Upper lobe of left lung (tissue), 6 donors: ENCODE data around the gene ZNF76. TPM values are rescaled to one million over a fixed set of nuclear protein-coding genes. Genes with fewer than 3 reads are reported as not detected.

Source experiments
- ATAC-seq, 2 donors: fragments of 200-7000 bp; cut with Tn5 transposase; one replicate each; pipeline ENCODE4 v1.9.1; 2022; ENCODE audit warnings: mild to moderate bottlenecking in 2 of 2, moderate library complexity in 2 of 2; ENCODE audit not compliant: low FRiP score in 2 of 2
- DNase-seq, 2 donors: peaks; one replicate each; pipeline ENCODE4 v3.0.0-alpha.2; 2019 to 2020
- H3K27ac ChIP-seq, 4 donors: fragments of 200-600 bp; sonication (generic); one replicate each; pipeline ENCODE4 v1.5.1; 2016 to 2019
- H3K27me3 ChIP-seq, 4 donors: fragments of 200-600 bp; sonication (generic); one replicate each; pipeline ENCODE4 v1.5.1; 2017 to 2019
- H3K36me3 ChIP-seq, 4 donors: fragments of 200-600 bp; sonication (generic); one replicate each; pipeline ENCODE4 v1.5.1; 2016 to 2019
- H3K4me1 ChIP-seq, 4 donors: fragments of 200-600 bp; sonication (generic); one replicate each; pipeline ENCODE4 v1.5.1; 2018 to 2019
- H3K4me3 ChIP-seq, 4 donors: fragments of 200-600 bp; sonication (generic); one replicate each; pipeline ENCODE4 v1.5.1; 2017 to 2019; ENCODE audit warnings: mild to moderate bottlenecking in 2 of 4, moderate library complexity in 1 of 4
- H3K9me3 ChIP-seq, 4 donors: fragments of 200-600 bp; sonication (generic); one replicate each; pipeline ENCODE4 v1.5.1; 2018 to 2019
- CTCF ChIP-seq, 6 experiments: fragments of 450-650 bp in 4 of 6; fragments of 200-600 bp in 2 of 6; sonication (generic) in 2 of 6; IDR thresholded peaks; one replicate each; pipeline ENCODE4 v1.5.1; 2016 to 2019; ENCODE audit warnings: antibody characterized with exemption in 6 of 6
- EP300 ChIP-seq, 4 donors: sonication (generic); formaldehyde crosslinking; IDR thresholded peaks; one replicate each; pipeline ENCODE4 v1.5.1; 2017; ENCODE audit warnings: antibody characterized with exemption in 4 of 4, control low read depth in 2 of 4
- POLR2A ChIP-seq, 4 donors: fragments of 450-650 bp; IDR thresholded peaks; one replicate each; pipeline ENCODE4 v1.5.1; 2016 to 2017; ENCODE audit warnings: antibody characterized with exemption in 4 of 4, mild to moderate bottlenecking in 2 of 4
- POLR2AphosphoS5 ChIP-seq, 2 donors: sonication (generic); formaldehyde crosslinking; IDR thresholded peaks; one replicate each; pipeline ENCODE4 v1.5.1; 2017; ENCODE audit warnings: antibody characterized with exemption in 2 of 2
- WGBS, 2 donors: methylation state at CpG; one replicate each; pipeline ENCODE4 v1.1.5; 2017 to 2018; 5-methylcytosine and 5-hydroxymethylcytosine counted together
- total RNA-seq, 6 donors: library from RNA; depleted of rRNA in 4 of 6; stranded (reverse); fragments of >200 nt in 4 of 6; gene quantifications; one replicate each; pipeline versions ENCODE4 v1.1.0 to v1.2.1, GENCODE V29; 2016 to 2021
- donor health status: DM: no; HTN: no; CAD: no; lungs with moderate emphysema.
- donor health status: DM: no; HTN: yes; CAD: no; lungs with severe emphysema.

ZNF76 gene
- total RNA-seq, 6 donors from 2014 or later = 26.8 to 242 (median 38.1) TPM

- TF ChIP-seq EP300 (IDR thresholded peaks at IDR 0.05) = no peak
- no peak for TF ChIP-seq CTCF (IDR thresholded peaks at IDR 0.05)
- no peak for TF ChIP-seq POLR2AphosphoS5 (IDR thresholded peaks at IDR 0.05)
- TF ChIP-seq POLR2A (IDR thresholded peaks at IDR 0.05) = no peak
- Histone ChIP-seq H3K36me3 (no peaks in the 10 kb centered on the region), H3K9me3 (no peaks in the 10 kb centered on the region), H3K27me3 (peaks cover 0 to 29% (median 11%) of the 10 kb centered on the region in 4 donors), H3K4me3 (no peak overlapping the region), H3K27ac (no peak overlapping the region), H3K4me1 (peaks cover 16 to 31% (median 20%) of the 10 kb centered on the region in 4 donors)
- ATAC-seq (no peak), DNase-seq (no peak)
- WGBS, 2 donors = 82 to 89% methylated on average over 6 of the region's 6 CpGs
These were observed 43.7 kb upstream of the ZNF76 start for GRCh38 chr6:35215665-35216411.

GRCh38 chr6:35216412-35216732, 43.2 kb upstream of the ZNF76 start:
- DNase-seq = no peak
- Histone ChIP-seq H3K9me3 (no peaks in the 10 kb centered on the region), H3K36me3 (no peaks in the 10 kb centered on the region), H3K27ac (no peak overlapping the region), H3K4me3 (no peak overlapping the region), H3K27me3 (peaks cover 0 to 29% (median 11%) of the 10 kb centered on the region in 4 donors), H3K4me1 (peaks cover 16 to 31% (median 20%) of the 10 kb centered on the region in 4 donors)
- 83 to 100% methylated on average over 1 of the region's 1 CpG for WGBS, 2 donors
- no peak for ATAC-seq
- TF ChIP-seq CTCF (IDR thresholded peaks at IDR 0.05) = no peak
- TF ChIP-seq POLR2AphosphoS5 (IDR thresholded peaks at IDR 0.05) = no peak
- TF ChIP-seq POLR2A (IDR thresholded peaks at IDR 0.05) = no peak
- TF ChIP-seq EP300 (IDR thresholded peaks at IDR 0.05) = no peak

- 47 to 53% methylated on average over 9 to 12 of the region's 17 CpGs for WGBS, 2 donors
- no peak overlapping the region for H3K4me3 ChIP-seq
- H3K27ac ChIP-seq = no peak overlapping the region
- no peak for TF ChIP-seq POLR2AphosphoS5 (IDR thresholded peaks at IDR 0.05)
- no peak for TF ChIP-seq CTCF (IDR thresholded peaks at IDR 0.05)
- DNase-seq (no peak), ATAC-seq (no peak)
- H3K27me3 ChIP-seq = peaks cover 0 to 29% (median 11%) of the 10 kb centered on the region in 4 donors
- no peaks in the 10 kb centered on the region for H3K9me3 ChIP-seq
- H3K4me1 ChIP-seq = peaks cover 16 to 31% (median 20%) of the 10 kb centered on the region in 4 donors
- H3K36me3 ChIP-seq = no peaks in the 10 kb centered on the region
These were observed 42.4 kb upstream of the ZNF76 start for GRCh38 chr6:35216851-35217811.

GRCh38 chr6:35218021-35218420, 41.5 kb upstream of the ZNF76 start:
- no peak for TF ChIP-seq CTCF (IDR thresholded peaks at IDR 0.05)
- no peak for TF ChIP-seq POLR2A (IDR thresholded peaks at IDR 0.05)
- TF ChIP-seq POLR2AphosphoS5 (IDR thresholded peaks at IDR 0.05) = no peak
- TF ChIP-seq EP300 (IDR thresholded peaks at IDR 0.05) = no peak
- DNase-seq (no peak), ATAC-seq (no peak)
- Histone ChIP-seq H3K27ac (no peak overlapping the region), H3K9me3 (no peaks in the 10 kb centered on the region), H3K36me3 (no peaks in the 10 kb centered on the region), H3K4me1 (peaks cover 16 to 30% (median 20%) of the 10 kb centered on the region in 4 donors), H3K4me3 (no peak overlapping the region), H3K27me3 (peaks cover 0 to 29% (median 10%) of the 10 kb centered on the region in 4 donors)
- WGBS, 2 donors = 32 to 44% methylated on average over 4 of the region's 4 CpGs
